ENCODE results near the gene RALGAPA1.
"Not testable (repeated sequence)": the region's sequence is repeated elsewhere in the genome, so short reads cannot be mapped to it uniquely, and the experiment has no call there.

RALGAPA1 gene

GRCh38 chr14:35826952-35827416, 17.9 kb upstream of the RALGAPA1 start:
- Histone ChIP-seq H3K36me3 (ENCODE audit: control insufficient read depth, low read length) (peaks cover 10% of the 10 kb centered on the region), H3K4me2 (ENCODE audit: low read length) (peak overlapping the region; percentile 79), H3K27ac (ENCODE audit: low read depth, low read length) (no peak overlapping the region), H3K4me1 (ENCODE audit: control insufficient read depth, low read length) (peaks cover 10% of the 10 kb centered on the region), H4K20me1 (ENCODE audit: control insufficient read depth, insufficient read depth, low read depth, low read length) (no peaks in the 10 kb centered on the region), H3F3A (ENCODE audit: control insufficient read depth, insufficient read depth) (peaks cover 5% of the 10 kb centered on the region; the same call in 1 of the 2 replicates), H3K9me3 (ENCODE audit: control insufficient read depth, insufficient read depth, low read length) (no peaks in the 10 kb centered on the region), H3K27me3 (ENCODE audit: control insufficient read depth, low read length) (no peaks in the 10 kb centered on the region), H3K4me3 (ENCODE audit: low read length) (peak overlapping the region; percentile 90), H3K79me2 (ENCODE audit: control insufficient read depth, low read length) (peaks cover 28% of the 10 kb centered on the region), H3K9me2 (replicated peaks; ENCODE audit: control insufficient read depth, low read length) (no peaks in the 10 kb centered on the region)
- TF ChIP-seq CTCF (IDR thresholded peaks at IDR 0.05; ENCODE audit: low read depth, low read length, poor library complexity, severe bottlenecking), result no peak
- no peak for TF ChIP-seq EZH2phosphoT487 (IDR thresholded peaks at IDR 0.05; ENCODE audit: borderline replicate concordance, low read length)

- Histone ChIP-seq H3K27me3 (ENCODE audit: control insufficient read depth, low read length) (no peaks in the 10 kb centered on the region), H3K9me3 (ENCODE audit: control insufficient read depth, insufficient read depth, low read length) (no peaks in the 10 kb centered on the region), H3K4me1 (ENCODE audit: control insufficient read depth, low read length) (peaks cover 10% of the 10 kb centered on the region), H3K79me2 (ENCODE audit: control insufficient read depth, low read length) (peaks cover 28% of the 10 kb centered on the region), H4K20me1 (ENCODE audit: control insufficient read depth, insufficient read depth, low read depth, low read length) (no peaks in the 10 kb centered on the region), H3K4me2 (ENCODE audit: low read length) (peak within 1 kb of the TSS; percentile 79), H3K36me3 (ENCODE audit: control insufficient read depth, low read length) (peaks cover 5% of the 10 kb centered on the region), H3K27ac (ENCODE audit: low read depth, low read length) (peak within 1 kb of the TSS; percentile 67), H3K4me3 (ENCODE audit: low read length) (peak within 1 kb of the TSS; percentile 90), H3F3A (ENCODE audit: control insufficient read depth, insufficient read depth) (peaks cover 5% of the 10 kb centered on the region; the same call in 1 of the 2 replicates), H3K9me2 (replicated peaks; ENCODE audit: control insufficient read depth, low read length) (no peaks in the 10 kb centered on the region)
- TF ChIP-seq EZH2phosphoT487 (IDR thresholded peaks at IDR 0.05; ENCODE audit: borderline replicate concordance, low read length) (no peak), CTCF (IDR thresholded peaks at IDR 0.05; ENCODE audit: low read depth, low read length, poor library complexity, severe bottlenecking) (no peak)
Observed at GRCh38 chr14:35826218-35826951, 17.3 kb upstream of the RALGAPA1 start, which contains the start of gene BRMS1L. Gene BRMS1L, plus strand, starts transcription at chr14:35826338. Its CDS starts 179 bp downstream, at chr14:35826517.

- no peaks in the 10 kb centered on the region for H3K9me2 ChIP-seq (replicated peaks; ENCODE audit: control insufficient read depth, low read length)
- peaks cover 10% of the 10 kb centered on the region for H3K4me1 ChIP-seq (ENCODE audit: control insufficient read depth, low read length)
- H3K27me3 ChIP-seq (ENCODE audit: control insufficient read depth, low read length), result no peaks in the 10 kb centered on the region
- H3K27ac ChIP-seq (ENCODE audit: low read depth, low read length), result no peak overlapping the region
- peaks cover 3% of the 10 kb centered on the region; the same call in 1 of the 2 replicates for H3K36me3 ChIP-seq (ENCODE audit: control insufficient read depth, low read length)
- H3F3A ChIP-seq (ENCODE audit: control insufficient read depth, insufficient read depth), result peaks cover 5% of the 10 kb centered on the region; the same call in 1 of the 2 replicates
- TF ChIP-seq CTCF (IDR thresholded peaks at IDR 0.05; ENCODE audit: low read depth, low read length, poor library complexity, severe bottlenecking) (no peak), EZH2phosphoT487 (IDR thresholded peaks at IDR 0.05; ENCODE audit: borderline replicate concordance, low read length) (no peak)
- no peaks in the 10 kb centered on the region for H4K20me1 ChIP-seq (ENCODE audit: control insufficient read depth, insufficient read depth, low read depth, low read length)
- H3K79me2 ChIP-seq (ENCODE audit: control insufficient read depth, low read length), result peaks cover 28% of the 10 kb centered on the region
- peak overlapping the region; percentile 90 for H3K4me3 ChIP-seq (ENCODE audit: low read length)
- H3K9me3 ChIP-seq (ENCODE audit: control insufficient read depth, insufficient read depth, low read length), result no peaks in the 10 kb centered on the region
- peak overlapping the region; percentile 52 for H3K4me2 ChIP-seq (ENCODE audit: low read length)
Observed at GRCh38 chr14:35825968-35826217, 16.8 kb upstream of the RALGAPA1 start.

- not testable (repeated sequence) for H3K4me1 ChIP-seq (ENCODE audit: control insufficient read depth, low read length); H3K27me3 ChIP-seq (ENCODE audit: control insufficient read depth, low read length); H3K27ac ChIP-seq (ENCODE audit: low read depth, low read length); H3K9me2 ChIP-seq (replicated peaks; ENCODE audit: control insufficient read depth, low read length); H3K36me3 ChIP-seq (ENCODE audit: control insufficient read depth, low read length); H3K9me3 ChIP-seq (ENCODE audit: control insufficient read depth, insufficient read depth, low read length); H3F3A ChIP-seq (ENCODE audit: control insufficient read depth, insufficient read depth); H4K20me1 ChIP-seq (ENCODE audit: control insufficient read depth, insufficient read depth, low read depth, low read length)
- peak overlapping the region; percentile 90 for H3K4me3 ChIP-seq (ENCODE audit: low read length)
- H3K4me2 ChIP-seq (ENCODE audit: low read length), result peak overlapping the region; percentile 52; the same call in 1 of the 2 replicates
- H3K79me2 ChIP-seq (ENCODE audit: control insufficient read depth, low read length), result peaks cover 26% of the 10 kb centered on the region
Observed at GRCh38 chr14:35824446-35825165, 15.5 kb upstream of the RALGAPA1 start.

Measured in DOHH2 (cell line).